ENCODE results near the gene AXL. TPM values are rescaled to one million over a fixed set of nuclear protein-coding genes. Genes with fewer than 3 reads are reported as not detected.
A peak's percentile ranks its signal among the peaks of the same experiment; 100 is the strongest.

AXL gene
- total and polyA plus RNA-seq, 2 of the 13 experiments (the other 11 are each of a cell fraction or from before 2014, with no cell fraction given): 0.71 to 5.9 TPM

- TF ChIP-seq MATR3 (CRISPR knock-in tag; IDR thresholded peaks at IDR 0.05): no peak
- no peak for TF ChIP-seq ZNF773 (CRISPR knock-in tag; IDR thresholded peaks at IDR 0.05; ENCODE audit: borderline replicate concordance)
- peak; percentile 13 for TF ChIP-seq POLR2AphosphoS5 (IDR thresholded peaks at IDR 0.05; ENCODE audit: low read depth, low read length)
- TF ChIP-seq ZNF747 (CRISPR knock-in tag; IDR thresholded peaks at IDR 0.05; ENCODE audit: borderline replicate concordance): no peak
- peak; percentile 73; the same call in 1 of the 2 replicates for TF ChIP-seq CCDC6 (CRISPR knock-in tag; IDR thresholded peaks at IDR 0.05)
- TF ChIP-seq MAF1 (CRISPR knock-in tag; IDR thresholded peaks at IDR 0.05; ENCODE audit: borderline replicate concordance): peak; percentile 26; the same call in 1 of the 2 replicates
- peak; percentile 49; the same call in 1 of the 2 replicates for TF ChIP-seq TCF7L2 (IDR thresholded peaks at IDR 0.05; ENCODE audit: low read depth, low read length)
- no peak for TF ChIP-seq ZNF552 (CRISPR knock-in tag; IDR thresholded peaks at IDR 0.05; ENCODE audit: borderline replicate concordance)
- TF ChIP-seq ATRX (CRISPR knock-in tag; IDR thresholded peaks at IDR 0.05; ENCODE audit: borderline replicate concordance): no peak
- TF ChIP-seq PRPF4 (IDR thresholded peaks at IDR 0.05; ENCODE audit: low read depth, low read length, poor library complexity, severe bottlenecking): no peak
- TF ChIP-seq ZNF136 (CRISPR knock-in tag; IDR thresholded peaks at IDR 0.05; ENCODE audit: low read depth): peak; percentile 69
- TF ChIP-seq FOXM1 (CRISPR knock-in tag; IDR thresholded peaks at IDR 0.05): no peak
- TF ChIP-seq ZNF501 (CRISPR knock-in tag; IDR thresholded peaks at IDR 0.05): peak; percentile 82
- peak; percentile 72 for TF ChIP-seq ZNF781 (CRISPR knock-in tag; IDR thresholded peaks at IDR 0.05; ENCODE audit: borderline replicate concordance, not compliant biosample characterization)
- TF ChIP-seq DZIP1 (CRISPR knock-in tag; IDR thresholded peaks at IDR 0.05): no peak
- TF ChIP-seq SKIL (CRISPR knock-in tag; IDR thresholded peaks at IDR 0.05; ENCODE audit: borderline replicate concordance): no peak
- no peak for TF ChIP-seq SATB2 (CRISPR knock-in tag; IDR thresholded peaks at IDR 0.05)
- TF ChIP-seq RERE (CRISPR knock-in tag; IDR thresholded peaks at IDR 0.05; ENCODE audit: low read depth): no peak
- TF ChIP-seq NR2F1 (CRISPR knock-in tag; IDR thresholded peaks at IDR 0.05): no peak
These were observed 45.0 kb downstream of the AXL start, which contains the start of gene HNRNPUL1 (continued) for GRCh38 chr19:41263850-41264580.

All from HepG2 (cell line).